SK-N-MC (cell line): ENCODE measurements around the gene IFT43.

Experiments used
- EZH2 ChIP-seq: fragments of 200-600 bp; sonication (generic); IDR thresholded peaks from one replicate; pipeline ENCODE4 v1.6.1; 2017; ENCODE audit warnings: antibody characterized with exemption
- FOXP2 ChIP-seq: optimal IDR thresholded peaks from 2 replicates; pipeline ENCODE3; 2011; ENCODE audit warnings: mild to moderate bottlenecking, moderate library complexity; ENCODE audit not compliant: insufficient read depth; ENCODE audit errors: extremely low read length, control extremely low read depth
- POLR2AphosphoS5 ChIP-seq: IDR thresholded peaks from 2 replicates; pipeline ENCODE4 v1.6.1; 2012; ENCODE audit warnings: mild to moderate bottlenecking, low read depth, low read length, borderline replicate concordance

- TF ChIP-seq EZH2 = no peak
- no peak for TF ChIP-seq POLR2AphosphoS5
- no peak for TF ChIP-seq FOXP2
Measured at GRCh38 chr14:76040704-76041103, 55.1 kb downstream of the IFT43 start.
